ENCODE results near the gene AP3D1. TPM values are rescaled to one million over a fixed set of nuclear protein-coding genes. Genes with fewer than 3 reads are reported as not detected.
A peak's percentile ranks its signal among the peaks of the same experiment; 100 is the strongest.

AP3D1 gene
- total RNA-seq, 1 donor from 2014 or later = 175 TPM

DNA sequence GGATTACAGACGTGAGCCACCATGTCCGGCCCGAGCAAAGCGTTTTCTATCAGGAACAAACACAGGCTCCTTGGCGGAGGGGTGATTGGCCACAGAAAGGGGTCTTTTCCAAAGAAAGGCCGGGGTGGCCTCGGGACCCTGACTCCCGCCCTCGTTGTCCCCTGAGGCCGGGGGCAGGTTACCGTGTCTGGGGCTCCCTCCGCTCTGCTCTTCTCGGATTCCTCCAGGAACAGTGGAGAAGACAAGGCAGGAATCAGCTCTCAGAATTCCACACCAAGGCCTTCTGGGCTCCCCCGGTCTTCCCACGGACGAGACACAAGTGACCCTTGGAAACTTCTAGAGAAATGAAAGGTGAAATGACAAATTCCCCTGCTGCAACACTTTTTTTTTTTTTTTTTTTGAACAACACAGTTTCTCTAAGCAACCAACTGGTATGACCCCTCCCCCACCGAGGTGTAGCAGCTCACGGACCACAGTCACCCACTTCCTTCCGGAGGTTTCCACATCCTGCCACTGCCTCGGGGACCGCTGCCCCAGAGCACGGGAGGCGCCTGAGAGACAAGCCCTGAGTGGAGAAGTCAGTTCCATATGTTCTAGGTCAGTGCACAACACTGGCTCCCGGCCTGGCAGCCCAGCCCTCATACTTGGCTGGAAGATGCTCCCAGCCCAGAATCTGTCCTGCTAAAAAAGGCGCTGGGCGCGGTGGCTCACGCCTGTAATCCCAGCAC lies 66.2 kb downstream of the AP3D1 start:
- peak; percentile 74 for DNase-seq (ENCODE audit: low read depth)

DNA sequence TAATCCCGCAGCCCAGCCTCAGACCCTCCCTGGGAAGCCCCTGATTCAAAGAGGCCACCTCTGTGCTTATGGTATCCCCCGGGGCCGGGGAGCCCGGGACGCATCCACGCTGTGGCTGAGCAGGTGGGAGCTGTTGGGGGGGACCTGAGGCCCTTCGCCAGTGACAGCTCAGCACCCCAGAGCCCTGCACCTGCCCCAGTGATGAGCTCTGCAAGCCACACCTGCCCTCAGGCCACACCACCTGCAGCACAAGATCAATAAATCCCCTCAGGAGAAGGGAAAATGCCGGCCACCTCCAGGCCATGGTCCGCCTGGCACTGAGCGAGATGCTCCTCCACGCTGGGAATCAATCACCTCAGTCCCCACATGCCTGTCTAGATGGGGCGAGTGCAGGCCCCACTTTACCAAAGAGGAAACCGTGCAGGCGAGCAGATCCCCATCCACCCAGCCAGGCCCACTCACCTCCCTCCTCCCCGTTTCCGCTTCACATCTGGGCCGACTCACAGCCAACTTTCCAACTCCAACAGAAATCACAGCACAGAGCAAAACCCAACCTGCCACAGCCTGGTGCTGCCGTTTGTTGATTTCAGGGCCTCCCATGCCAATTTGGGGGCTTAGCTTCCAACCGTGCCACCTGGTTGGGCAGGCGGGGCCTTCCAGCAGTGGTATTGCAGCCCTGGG lies 68.1 kb downstream of the AP3D1 start:
- DNase-seq (ENCODE audit: low read depth) = no peak

- no peak for DNase-seq (ENCODE audit: low read depth)
Measured at GRCh38 chr19:2081873-2082810, 69.2 kb downstream of the AP3D1 start.

- DNase-seq (ENCODE audit: low read depth) = no peak
Measured at GRCh38 chr19:2080336-2080988, 70.9 kb downstream of the AP3D1 start.

GRCh38 chr19:2079865-2080301 lies 71.5 kb downstream of the AP3D1 start:
- no peak for DNase-seq (ENCODE audit: low read depth)

DNA sequence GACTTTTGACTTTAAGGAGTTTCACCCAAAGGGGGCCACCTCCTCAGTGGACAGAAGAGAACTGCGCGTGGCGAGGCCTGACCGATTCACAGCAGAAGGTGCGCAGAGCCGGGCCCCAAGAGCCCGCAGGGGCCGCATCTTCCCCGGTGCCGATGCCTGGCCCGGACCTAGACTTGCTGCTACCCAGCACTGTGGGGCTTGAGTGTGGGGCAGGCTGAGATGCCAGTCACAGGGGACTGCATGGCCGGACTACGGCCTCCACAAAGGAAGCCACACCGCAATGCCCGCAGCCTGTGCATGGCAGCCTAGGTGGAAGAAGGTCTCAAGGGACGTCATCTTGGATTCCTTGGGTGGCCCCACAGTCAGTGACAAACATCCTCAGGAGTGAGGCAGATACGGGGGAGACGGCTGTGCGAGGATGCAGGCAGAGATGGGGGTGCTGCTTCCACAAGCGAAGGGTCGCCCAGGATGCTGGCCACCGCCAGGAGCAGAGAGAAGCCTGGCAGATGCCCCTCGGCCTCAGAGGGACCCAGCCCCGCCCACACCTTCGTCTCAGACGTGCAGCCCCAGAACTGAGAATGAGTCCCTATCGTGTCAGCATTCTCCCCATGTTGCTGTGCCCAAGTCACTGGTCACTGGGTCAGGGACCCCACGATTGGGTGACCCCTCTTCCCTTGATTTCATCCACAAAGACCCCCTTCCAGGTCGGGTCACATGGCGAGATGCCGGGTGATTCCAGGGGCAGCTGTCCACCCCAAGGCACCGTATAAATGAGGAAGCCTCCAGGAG lies 72.1 kb downstream of the AP3D1 start:
- no peak for DNase-seq (ENCODE audit: low read depth)

DNA sequence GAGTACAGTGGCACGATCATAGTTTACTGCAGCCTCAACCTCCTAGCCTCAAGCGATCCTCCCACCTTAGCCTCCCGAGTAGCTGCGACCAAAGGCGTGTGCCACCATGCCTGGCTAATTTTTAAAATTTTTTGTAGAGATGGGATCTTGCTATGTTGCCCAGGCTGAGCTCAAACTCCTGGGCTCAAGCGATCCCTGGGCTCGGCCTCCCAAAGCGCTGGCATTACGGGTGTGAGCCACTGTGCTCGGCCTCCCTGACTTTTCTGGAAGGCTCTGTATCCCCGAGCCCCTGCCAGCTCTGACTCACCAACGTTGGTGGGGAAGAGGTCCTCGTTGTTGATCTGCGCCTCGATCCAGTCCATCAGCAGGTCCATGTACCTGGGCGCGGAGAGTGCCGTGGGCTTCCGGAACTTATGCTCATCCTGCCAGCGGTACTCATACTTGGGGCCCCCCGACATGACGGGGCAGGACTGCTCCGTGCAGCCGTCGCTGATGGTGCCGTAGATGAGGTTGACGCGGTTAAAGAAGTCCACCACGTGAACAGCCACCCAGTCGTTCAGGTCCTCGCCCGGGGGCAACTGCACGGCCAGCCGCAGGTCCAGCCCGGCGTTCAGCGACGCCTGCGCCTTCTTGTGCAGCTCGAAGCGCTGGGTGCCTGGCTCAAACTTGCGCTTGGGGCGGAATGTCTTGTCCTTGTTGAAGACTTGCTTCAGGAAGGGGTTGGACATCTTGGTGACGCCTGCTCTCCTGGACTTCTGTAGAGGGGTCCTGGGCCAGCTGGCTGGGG lies 73.3 kb downstream of the AP3D1 start:
- DNase-seq (ENCODE audit: low read depth) = no peak

DNA sequence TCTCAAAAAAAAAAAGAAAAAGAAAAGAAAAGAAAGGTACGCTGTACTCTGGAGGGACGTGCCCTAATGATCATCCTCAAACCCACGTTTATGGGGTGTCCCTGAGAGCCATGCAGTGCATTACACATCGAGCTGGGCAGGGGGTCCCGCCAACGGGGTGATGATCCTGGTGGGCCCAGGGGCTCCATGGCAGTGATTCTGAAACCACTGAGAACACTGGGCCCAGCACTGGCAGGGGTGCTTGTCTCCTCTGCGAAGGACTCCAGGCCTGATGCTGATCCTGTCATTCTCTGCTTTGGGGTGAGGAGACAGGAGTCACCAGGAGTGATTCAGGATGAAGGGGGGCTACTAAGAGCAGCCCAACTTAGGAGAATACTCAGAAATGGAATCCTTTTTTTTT lies 74.0 kb downstream of the AP3D1 start:
- no peak for DNase-seq (ENCODE audit: low read depth)

- no peak for DNase-seq (ENCODE audit: low read depth)
Measured at GRCh38 chr19:2076526-2076944, 74.8 kb downstream of the AP3D1 start.

DNA sequence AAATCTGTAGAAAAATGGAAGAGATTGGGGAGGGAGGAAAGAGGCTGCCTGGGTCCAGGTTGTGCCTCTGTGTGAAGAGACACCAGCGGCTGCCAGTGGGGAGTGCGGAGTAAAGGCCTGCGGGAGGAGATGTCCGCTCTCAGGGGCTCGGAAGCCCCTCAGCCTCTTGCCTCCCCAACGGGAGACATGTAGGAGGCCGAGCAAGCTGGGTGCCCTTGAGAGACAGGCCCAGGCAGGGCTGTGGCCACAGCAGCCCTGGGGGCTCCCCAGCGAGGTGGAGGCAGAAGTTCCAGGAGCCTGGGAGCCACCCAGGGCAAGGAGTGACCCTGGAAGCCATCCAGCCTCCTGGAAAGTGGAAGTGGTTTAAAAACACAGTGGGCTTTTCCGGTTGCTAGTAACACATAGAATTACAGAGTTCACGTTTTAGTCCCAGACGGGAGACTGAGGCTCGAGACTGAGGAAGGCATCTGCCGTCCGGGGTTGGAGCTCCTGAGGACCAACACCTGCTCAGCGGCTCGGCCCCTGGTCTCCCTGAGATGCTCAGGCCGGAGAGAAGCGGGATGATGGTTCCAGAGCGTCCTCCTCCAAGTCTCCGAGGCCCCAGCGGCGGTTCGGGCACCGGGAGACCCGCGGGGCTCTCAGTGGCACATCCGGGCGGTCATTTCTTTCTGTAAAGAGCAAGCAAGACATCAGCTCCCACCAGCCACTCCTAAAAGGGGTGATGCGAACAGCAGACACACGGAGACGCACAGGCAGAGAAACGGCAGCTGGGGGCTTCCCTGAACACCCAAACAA lies 78.4 kb downstream of the AP3D1 start:
- no peak for DNase-seq (ENCODE audit: low read depth)

DNA sequence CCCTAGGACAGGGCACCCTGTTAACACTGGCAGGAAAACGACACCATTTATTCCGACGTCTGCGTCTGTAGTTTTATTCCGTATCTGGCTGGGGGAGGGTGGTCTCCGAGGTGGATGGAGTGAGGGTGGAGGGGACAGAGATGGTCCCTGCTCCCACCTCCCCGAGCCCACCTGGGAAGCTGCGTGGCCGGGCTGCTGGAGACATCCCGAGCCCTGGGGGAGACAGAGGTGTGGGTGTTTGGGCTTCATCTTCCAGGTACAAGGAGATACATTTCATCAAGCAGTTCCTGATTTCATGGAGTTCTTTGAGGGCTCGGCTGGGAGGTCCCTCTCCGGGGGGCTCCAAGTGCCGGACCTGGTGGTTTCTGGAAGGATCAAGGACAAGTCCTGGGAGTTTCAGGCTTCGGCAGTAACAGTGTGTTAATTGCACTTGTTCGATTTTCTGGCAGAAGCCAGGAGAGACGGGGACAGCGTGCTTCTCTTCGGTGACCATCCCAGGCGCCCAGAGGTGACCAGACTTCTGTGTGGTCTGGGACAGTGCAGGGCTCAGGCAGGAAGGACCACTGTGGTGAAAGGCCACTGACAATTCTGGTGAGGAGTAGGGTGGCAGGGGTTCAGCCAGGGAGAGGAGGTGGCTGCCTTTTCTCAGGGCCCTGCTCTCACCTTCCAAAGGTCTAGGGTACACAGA lies 80.2 kb downstream of the AP3D1 start:
- DNase-seq (ENCODE audit: low read depth) = no peak

GRCh38 chr19:2070436-2070827 lies 80.9 kb downstream of the AP3D1 start:
- no peak for DNase-seq (ENCODE audit: low read depth)

GRCh38 chr19:2064788-2065524 lies 86.4 kb downstream of the AP3D1 start:
- DNase-seq (ENCODE audit: low read depth) = no peak

DNA sequence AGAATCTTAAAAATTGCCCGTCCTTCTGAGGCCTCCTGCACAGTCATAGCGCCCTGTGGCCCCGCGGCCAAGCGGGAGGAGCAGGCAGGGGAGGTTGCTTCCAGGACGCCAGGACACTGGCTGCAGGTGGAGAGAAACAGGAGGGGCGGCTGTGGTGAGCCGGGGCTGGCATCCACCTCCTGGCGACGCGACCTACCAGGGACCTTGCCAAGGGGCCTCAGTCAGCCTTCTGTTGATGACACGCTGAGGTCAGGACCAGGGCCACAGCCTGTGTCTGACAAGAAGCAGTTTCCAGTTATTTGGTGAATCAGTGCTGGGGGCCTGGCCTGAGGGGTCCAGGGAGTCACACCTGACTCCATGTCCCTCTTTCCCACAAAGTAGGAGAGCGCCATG lies 87.0 kb downstream of the AP3D1 start:
- no peak for DNase-seq (ENCODE audit: low read depth)

DNA sequence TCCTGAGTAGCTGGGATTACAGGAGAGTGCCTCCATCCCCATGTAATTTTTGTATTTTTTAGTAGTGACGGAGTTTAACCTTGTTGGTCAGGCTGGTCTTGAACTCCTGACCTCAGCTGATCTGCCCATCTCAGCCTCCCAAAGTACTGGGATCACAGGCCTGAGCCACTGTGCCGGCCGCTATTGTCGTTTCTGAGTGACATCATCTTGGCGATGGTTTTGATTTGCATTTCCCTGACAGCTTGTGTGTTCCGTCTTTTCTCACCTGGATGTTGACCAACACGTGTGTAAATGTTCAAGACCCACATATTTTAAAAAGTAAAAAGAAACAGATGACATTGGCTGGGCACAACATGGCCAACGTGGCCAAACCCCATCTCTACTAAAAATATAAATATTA lies 87.5 kb downstream of the AP3D1 start:
- DNase-seq (ENCODE audit: low read depth) = no peak

- DNase-seq (ENCODE audit: low read depth) = no peak
Measured at GRCh38 chr19:2062770-2063169, 88.6 kb downstream of the AP3D1 start.

DNA sequence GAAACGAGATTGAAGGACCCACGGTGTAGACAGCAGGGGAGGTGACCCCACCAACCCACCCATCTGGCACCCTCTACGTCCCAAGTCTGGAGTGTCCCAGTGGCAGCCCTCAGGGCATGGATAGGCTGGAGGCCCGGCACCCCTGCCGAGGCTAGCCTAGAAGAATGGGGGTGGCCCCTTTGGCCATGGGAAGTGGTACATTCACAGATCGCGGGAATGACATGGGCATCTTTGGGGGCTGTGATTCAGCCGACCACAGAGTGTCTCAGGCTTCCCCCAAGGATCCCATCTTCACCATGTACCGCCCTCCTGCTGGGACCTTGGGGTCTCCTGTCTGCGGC lies 89.0 kb downstream of the AP3D1 start:
- no peak for DNase-seq (ENCODE audit: low read depth)
